Dendritic cell treated with granulocyte-macrophage colony-stimulating factor and Interleukin-4, amounts not matched to agents 40 ng/mL and 50 ng/mL, for 4 days (primary cell): ENCODE data around the gene AMTN.

Experiments used
- H3K27ac Mint-ChIP-seq: one replicate; pipeline ENCODE4 v1.8.0; 2022; ENCODE audit warnings: mild to moderate bottlenecking, mixed read lengths
- H3K27me3 Mint-ChIP-seq: one replicate; pipeline ENCODE4 v1.8.0; 2022; ENCODE audit warnings: mild to moderate bottlenecking, mixed read lengths
- H3K36me3 Mint-ChIP-seq: one replicate; pipeline ENCODE4 v1.8.0; 2022; ENCODE audit warnings: low read depth, mixed read lengths
- H3K4me1 Mint-ChIP-seq: one replicate; pipeline ENCODE4 v1.8.0; 2022; ENCODE audit warnings: low read depth, mixed read lengths
- H3K4me3 Mint-ChIP-seq: one replicate; pipeline ENCODE4 v1.8.0; 2022; ENCODE audit warnings: mild to moderate bottlenecking, moderate library complexity, mixed read lengths
- H3K9me3 Mint-ChIP-seq: one replicate; pipeline ENCODE4 v1.8.0; 2022; ENCODE audit warnings: mixed read lengths
- intact Hi-C: fragments of 100-400 bp; cut with micrococcal nuclease; formaldehyde crosslinking; loops from one replicate; pipeline ENCODE4 v1.15.0; 2022

The AMTN gene

DNA sequence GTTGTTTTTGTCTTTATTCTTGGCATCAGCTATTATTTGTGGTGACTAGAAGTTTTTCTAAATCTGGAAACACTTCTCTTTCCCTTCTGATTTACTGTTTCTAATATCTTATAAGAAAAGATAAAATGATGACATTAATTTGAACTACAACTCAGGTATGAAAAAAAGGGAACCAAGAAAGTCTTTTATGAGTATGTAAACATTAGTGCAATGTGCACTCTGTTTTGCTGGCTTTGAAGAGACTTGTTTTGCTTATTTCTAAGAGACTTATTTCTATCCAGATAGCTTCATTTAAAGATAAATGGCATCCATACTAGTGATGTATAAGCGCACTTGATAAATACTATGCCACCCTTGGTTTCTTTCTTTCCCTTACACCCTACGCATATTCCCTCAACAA is 63.6 kb downstream of the AMTN start:
- H3K36me3 Mint-ChIP-seq: no peaks in the 10 kb centered on the region
- intact Hi-C loops: no loop called here
- H3K27me3 Mint-ChIP-seq: no peaks in the 10 kb centered on the region

More for the DNA sequence above, 63.6 kb downstream of the AMTN start:
- Mint-ChIP-seq H3K27ac (no peak overlapping the region), H3K9me3 (no peaks in the 10 kb centered on the region), H3K4me3 (no peak overlapping the region), H3K4me1 (no peaks in the 10 kb centered on the region)
